Activated gamma-delta T cell treated with Interleukin-2 at 50 U/mL for 16 hours (primary cell): ENCODE measurements around the gene DYSF.

Source experiments
- DNase-seq: peaks from one replicate; pipeline ENCODE4 v3.0.0-alpha.2; 2020

The DYSF gene

DNA sequence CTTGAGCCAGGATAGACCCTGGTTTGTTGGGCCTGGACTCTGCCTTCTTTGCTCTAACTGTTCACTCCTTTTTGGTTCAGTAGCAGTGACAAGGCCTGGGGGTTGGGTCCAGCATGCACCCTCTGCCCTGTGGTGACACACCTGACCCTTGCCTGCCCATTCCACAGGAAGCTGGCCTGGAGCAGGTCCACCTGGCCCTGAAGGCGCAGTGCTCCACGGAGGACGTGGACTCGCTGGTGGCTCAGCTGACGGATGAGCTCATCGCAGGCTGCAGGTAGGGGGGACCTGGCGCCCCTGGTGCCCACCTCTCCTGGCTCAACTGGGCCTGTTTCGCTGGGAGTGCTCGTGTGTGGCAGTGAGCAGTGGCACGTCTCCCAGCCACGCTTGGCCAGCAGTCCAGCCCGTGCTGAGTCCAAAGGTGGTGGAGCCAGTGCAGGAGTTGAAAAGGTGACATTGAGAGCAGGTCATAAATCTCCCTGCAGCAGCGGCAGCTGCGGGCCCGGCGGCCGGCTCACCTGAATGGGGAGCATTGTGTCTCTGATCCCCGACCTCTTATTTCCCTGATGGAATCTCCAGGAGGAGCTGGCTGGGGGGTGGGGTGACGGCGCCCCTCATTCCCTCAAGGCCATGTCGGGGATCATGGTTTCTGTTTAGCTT lies 102.6 kb downstream of the DYSF start:
- DNase-seq = no peak

DNA sequence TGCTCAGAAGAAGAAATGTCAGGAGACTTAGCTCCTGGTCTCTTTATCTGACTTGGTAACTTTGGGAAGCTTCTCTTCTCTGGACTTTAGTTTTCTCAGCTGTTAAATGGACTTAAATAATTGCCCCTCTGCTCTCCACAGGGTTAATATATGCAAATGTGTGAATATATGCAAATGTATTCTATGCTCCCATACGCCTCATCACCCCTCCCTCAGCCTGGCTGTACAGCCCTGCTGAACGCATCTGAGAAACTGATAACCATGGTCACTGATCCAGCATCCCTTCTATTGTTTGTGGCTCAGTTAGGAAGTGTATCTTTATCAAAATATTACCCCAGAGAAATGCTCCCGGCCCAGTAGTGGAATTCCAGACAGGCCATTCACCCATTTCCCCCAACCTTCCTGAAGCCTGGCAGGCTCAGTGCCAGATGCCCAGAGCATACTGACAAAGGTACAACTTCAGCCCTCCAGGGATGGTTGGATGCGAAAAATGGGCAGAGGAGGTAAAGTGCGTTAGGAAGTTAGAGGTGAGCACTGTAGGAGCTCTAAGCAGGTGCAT lies 103.4 kb downstream of the DYSF start:
- DNase-seq = no peak

DNA sequence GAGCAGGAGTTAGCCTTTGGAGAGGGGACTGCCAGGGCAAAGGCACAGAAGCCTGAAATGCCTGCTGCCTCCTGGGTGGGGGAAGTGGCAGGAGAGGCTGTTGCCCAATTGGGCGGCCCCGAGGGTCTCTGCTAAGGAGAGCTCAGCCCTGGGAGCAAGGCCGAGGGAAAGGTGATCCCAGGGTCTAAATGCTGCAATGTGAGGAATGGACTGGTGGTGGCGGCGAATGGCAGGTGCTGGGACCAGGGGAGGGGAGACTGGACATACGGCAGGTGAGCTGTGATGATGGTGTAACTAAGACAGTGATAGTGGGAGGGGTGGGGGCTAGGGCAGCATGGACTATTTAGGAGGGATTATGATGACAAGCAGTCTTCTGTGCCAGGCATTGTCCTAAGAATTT lies 104.0 kb downstream of the DYSF start:
- no peak for DNase-seq

DNA sequence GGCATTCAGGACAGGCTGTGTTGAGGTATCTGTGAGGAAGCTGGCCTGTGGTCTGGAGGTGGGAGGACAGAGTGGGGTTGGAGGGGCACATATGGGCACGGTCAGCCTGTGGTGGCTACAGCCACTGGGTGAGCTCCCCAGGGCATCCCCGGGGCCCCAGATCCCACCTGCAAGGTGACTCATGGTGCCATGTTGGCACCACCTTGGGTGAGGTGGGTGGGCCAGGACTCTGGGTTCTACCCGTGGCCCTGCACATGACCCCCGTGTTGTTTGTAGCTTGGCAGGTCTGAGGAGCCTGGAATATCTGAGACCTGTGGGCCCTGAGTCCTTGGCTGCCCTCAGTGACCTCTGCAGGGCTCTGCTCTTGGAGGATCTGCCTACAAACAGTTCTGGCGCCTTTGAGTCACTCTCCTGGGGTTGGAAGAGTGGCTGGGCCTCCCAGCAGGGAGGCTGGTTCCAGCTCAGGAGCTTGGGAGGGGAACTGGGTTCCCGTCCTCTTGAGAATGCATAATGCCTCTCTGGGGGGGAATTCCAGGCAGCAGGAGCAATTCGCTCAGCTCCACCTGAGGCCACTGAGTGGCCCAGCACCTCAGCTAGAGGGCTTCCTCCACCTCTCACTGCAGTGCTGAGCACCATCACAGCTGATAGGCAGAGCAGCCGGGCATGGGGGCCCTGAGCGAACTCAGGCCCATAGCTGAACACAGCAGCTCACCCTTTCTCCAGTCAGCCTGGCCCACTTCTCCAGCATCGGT lies 105.1 kb downstream of the DYSF start:
- DNase-seq = no peak

DNA sequence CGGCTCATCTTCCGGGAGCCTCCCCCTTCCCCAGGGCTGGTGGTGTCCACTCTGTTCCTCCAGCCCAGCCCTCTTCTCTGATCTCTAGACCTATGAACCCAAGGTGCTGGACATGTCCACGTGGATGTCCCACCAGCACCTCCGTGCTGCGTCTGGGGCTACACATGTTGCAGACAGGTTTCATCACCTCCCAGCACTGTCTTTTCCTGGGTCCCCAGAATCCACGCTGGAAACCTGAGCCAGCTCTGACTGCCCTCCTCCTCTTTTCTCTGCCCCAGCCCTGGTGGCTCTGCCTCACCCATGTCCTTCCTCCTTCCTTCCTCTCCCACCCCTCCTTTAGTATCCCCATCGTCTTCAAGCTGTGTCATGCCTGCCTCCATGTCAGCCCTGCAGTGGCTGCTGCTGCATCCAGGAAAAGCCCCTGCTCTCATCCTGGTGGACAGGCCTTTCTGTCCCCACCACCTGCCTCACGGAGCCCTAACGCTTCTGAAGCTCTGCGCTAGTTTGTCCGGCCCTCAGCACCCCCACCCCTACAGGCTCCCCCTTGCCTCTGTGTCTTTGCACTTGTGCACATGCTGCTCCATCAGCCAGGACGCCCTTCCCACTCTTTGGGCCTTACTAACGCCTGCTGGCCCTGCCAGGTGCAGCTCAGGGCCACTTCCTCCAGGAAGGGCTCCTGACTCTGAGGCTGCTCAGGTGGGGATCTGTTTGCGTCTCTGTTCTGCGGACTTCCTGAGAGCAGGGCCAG lies 105.9 kb downstream of the DYSF start:
- DNase-seq = no peak

DNA sequence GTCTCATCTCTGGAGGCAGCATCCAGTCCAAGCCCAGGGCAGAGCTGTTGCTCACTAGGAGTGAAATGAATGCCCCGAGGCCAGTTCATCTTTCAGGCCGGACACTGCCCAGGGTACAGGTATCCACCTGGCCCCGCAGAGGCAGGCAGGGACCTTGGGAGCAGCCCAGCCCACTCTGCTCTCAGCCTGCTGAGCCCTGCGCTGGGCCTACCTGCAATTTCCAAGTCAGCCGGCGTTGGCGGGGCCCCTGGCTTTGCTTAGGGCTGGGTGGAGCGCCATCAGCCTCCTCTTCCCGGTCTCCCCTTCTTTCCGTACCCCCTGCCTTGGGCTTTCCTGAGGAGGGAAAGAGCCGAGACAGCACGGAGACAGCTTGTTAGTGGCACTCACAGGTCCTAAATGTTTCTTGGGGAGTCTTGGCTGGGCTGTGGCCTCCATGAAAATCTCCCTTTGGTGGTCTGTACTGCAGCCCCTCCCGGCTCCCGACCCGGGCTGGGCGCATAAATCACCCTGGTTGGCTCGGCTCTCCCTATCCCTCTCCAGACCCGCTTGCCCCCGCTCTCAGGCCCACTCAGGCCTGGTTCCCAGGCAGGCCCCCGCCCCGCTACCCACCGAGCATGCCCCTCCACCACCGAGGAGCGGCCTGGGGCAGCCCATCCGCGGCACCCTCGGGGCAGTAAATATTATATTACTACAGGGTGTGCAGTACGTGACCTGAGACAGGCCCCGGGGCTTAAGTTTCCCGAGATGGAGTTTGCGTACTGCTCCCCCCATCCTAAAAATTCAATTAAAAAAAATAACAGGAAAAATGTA lies 106.7 kb downstream of the DYSF start:
- no peak for DNase-seq

DNA sequence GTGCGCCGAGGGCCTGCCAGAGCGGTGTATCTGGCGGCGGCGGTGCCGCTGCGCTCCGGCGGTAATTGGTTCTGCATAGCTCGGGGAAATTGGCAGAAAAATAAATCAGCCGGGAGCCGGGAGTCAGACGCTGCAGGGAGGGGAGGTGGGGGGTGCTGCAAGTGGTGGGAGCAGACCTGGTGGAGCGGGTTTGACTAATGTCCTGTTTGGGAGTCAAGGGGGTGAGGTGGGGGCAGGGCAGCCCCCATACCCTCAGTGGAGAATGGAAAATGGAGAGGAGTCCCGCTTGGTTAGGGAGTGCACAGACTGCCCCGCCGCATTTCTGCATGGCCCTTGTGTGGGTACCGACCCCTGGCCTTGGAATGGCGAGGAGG lies 107.3 kb downstream of the DYSF start:
- DNase-seq = no peak

DNA sequence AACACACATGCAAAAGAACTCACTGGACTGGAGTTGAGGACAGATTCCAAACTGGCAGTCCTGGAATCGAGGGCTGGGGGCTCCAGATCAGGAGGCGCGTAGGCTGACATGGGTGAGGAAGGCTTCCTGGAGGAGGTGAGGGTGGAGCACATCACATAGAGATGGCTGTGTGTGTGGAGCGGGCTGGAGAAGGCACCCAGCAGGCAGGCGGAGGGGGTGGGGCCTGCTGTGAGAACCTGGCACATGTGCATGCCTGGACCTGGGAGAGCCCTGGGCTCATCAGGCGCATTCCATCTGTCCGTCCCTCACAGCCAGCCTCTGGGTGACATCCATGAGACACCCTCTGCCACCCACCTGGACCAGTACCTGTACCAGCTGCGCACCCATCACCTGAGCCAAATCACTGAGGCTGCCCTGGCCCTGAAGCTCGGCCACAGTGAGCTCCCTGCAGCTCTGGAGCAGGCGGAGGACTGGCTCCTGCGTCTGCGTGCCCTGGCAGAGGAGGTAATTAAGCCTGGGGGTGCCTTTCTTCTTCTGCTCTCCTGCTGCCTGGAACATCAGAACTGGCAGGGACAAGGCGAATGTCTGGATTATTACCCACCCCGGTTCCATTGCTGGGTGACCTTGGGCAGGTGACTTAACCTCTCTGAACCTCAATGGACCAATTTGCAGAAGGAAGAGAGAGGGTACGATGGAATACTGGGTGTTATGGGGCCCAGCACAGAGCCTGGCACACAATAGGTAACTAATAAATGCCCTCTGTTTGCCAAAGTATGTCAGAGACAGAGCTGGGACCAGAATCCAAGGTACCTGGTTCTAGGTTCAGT lies 108.3 kb downstream of the DYSF start:
- DNase-seq = no peak

DNA sequence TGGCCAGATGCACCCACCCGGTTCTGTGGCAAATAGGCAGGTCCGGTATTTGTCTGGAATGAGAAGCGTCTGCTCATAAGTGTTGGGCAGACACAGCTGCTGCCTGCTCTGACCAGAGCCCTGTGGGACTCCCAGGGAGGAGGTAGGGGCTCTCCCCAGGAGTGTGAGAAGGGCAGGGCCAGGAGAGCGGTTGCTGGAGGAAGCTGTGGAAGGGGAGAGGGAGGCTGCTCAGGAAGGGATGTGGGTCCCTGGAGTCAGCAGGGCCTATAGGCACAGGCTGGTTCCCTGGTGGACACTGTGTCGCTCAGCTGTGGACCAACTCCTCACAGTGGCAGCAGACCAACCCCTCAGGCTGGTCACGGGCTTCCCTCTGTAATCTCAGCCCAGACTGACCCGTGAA lies 109.2 kb downstream of the DYSF start:
- no peak for DNase-seq

DNA sequence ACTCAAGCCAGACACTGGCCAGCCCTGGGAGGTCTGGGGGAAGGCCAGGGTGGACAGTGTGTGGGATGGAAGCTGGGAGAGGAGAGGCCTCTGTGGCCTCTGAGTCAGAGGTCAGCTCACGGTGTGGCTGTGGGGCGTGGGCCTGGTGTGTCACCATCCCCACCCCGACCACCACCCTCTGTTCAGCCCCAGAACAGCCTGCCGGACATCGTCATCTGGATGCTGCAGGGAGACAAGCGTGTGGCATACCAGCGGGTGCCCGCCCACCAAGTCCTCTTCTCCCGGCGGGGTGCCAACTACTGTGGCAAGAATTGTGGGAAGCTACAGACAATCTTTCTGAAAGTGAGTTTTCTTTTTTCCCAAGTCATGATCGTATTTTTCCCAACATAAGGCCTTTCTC lies 110.5 kb downstream of the DYSF start:
- DNase-seq = no peak

DNA sequence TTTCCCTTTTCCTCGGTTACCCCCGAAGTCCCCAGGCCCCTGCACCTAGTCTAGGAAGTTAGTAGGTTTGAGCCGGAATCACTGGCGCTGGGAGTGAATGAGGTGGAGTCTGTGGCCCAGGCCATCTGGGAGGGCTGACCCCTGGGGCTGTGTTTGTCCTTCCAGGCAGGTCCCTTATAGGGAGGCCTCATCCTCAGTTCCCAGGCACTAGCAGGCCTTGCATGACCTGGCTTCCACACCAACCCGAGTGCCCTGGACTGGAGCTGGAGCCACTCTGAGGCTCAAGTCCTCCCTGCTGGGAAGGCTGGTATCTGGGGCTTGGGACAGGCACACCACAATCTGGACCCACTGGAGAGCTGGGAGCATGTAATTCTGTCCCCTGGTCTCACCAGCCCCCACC lies 111.0 kb downstream of the DYSF start:
- DNase-seq = no peak

DNA sequence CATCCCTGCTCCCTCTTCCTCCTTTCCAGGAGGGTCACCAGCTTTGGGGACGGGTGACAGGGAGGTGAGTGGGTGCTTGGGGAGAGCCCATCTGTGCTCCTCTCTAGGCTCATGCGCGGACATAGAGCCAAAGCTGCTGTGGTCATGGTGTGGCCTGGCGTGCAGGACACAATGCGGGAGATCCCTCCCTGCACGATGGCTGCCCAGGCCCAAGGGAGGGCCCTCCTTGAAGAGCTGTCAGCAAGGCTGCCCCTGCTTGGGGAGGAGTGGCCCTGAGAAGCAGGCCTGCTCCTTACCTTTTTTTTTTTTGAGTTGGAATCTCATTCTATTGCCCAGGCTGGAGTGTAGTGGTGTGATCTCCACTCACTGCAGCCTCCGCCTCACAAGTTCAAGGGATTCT lies 111.4 kb downstream of the DYSF start:
- DNase-seq = no peak

DNA sequence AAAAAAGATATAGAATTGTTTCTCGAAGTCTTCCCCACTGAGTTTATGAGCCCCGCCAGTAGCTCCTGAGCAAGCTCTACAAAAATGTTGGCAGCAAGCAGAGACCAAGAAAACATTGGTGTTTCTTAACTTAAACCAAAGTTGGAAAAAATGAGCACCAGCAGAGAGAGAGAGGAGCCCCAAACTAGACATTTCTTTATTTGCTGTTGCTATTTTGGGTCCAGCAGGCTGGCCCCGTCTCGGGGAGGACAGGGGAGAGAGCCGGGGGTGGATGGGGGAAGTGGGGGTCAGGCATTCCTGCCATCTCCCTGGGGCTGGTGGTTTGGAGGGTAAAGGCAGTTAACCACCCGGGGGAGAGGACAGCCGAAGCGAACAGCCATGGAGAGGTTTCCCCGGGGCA lies 113.0 kb downstream of the DYSF start:
- DNase-seq = no peak

DNA sequence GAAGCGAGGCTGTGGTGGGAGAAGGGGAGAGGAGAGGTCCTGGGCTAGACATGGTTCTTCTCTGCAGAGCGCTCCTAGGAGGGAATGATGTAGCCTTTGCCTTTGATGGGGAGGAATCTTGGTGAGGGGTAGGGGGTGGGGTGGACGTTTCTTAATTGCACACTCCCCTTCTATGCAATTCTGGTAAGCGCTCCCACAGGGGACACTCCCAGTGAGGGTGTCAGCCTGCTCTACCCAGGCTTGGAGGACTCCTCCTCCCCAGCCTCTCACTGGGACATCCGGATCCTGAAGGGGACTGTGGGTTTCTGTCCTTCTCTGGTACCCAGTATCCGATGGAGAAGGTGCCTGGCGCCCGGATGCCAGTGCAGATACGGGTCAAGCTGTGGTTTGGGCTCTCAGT lies 114.3 kb downstream of the DYSF start:
- DNase-seq = no peak

DNA sequence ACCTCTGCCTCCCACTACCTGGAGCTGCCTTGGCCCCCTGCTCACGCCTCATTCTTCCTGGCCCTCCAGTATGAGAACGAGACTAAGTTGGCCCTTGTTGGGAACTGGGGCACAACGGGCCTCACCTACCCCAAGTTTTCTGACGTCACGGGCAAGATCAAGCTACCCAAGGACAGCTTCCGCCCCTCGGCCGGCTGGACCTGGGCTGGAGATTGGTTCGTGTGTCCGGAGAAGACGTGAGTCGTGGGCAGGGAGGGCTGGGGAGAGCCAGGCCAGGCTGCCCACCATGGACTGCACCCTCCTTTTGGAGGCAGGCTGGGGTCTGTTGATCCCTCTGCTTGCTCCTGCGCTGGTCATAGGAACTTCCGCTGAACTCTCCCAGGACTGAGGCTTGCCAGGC lies 114.7 kb downstream of the DYSF start:
- no peak for DNase-seq

DNA sequence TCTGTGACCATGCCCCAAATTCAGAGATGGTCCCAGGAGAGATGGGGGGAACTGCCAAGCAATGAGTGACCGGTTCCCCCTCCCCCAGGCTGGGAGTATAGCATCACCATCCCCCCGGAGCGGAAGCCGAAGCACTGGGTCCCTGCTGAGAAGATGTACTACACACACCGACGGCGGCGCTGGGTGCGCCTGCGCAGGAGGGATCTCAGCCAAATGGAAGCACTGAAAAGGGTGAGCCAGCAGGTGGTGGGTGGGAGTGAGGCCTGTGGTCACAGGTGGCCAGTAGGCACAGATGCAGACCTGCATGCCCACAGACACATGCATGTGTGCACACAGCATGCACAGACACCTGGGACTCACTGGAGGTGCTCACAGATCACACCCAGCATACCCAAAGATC lies 117.2 kb downstream of the DYSF start:
- no peak for DNase-seq

DNA sequence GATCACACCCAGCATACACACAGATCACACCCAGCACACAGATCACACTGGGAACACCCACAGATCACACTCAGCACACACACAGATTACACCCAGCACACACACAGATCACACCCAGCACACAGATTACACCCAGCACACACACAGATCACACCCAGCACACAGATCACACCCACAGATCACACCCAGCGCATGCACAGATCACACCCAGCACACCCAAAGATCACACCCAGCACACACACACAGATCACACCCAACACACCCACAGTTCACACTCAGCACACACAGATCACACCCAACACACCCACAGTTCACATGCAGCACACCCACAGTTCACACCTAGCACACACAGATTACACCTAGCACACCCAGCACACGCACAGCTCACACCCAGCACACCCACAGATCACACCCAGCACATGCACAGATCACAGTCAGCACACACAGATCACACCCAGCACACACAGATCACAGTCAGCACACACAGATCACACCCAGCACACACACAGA lies 117.6 kb downstream of the DYSF start:
- no peak for DNase-seq

DNA sequence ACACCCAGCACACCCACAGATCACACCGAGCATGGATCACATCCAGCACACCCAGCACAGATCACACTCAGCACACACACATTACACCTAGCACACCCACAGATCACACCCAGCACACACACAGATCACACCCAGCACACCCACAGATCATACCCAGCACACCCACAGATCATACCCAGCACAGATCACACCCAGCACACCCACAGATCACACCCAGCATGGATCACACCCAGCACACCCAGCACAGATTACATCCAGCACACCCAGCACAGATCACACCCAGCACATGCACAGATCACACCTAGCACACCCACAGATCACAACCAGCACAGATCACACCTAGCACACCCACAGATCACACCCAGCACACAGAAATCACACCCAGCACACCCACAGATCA lies 118.6 kb downstream of the DYSF start:
- DNase-seq = no peak

DNA sequence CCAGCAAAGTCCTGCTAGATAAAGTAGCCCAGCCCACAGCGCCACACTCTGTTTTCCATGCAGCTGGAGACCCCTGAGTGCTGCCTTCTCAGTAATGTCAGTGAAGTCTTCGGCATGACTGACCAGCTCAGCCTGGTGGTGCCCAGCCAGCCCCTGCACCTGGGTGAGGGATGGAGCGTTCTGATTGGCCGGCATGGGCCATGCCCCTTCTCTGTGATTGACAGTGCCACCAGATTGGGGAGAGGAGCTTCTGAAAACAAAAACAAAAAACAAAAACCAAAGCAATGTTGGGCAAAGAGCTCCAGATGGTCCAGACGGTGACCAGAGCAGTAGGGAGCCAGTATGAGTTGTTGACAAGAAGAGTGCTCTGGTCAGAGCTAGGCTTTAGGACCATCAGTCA lies 122.6 kb downstream of the DYSF start:
- no peak for DNase-seq

DNA sequence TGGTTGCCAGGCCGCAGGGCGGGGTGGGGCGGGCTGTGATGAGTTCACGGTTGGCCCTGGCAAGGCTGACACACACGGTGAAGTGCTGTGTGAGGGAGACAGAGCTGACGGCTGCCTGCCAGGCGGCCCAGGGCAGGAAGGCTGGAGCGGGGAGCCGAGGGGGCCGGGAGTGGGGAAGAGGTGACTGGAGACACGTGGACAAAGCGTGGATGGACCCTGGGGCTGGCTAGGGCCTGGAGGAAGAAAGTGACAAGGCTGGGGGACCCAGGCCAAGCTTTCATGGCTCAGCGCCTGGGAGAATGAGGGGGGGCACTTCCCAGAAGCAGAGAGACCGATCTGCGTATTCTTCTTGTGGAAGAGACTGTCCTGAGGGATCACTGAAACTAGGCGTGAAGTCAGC lies 123.2 kb downstream of the DYSF start:
- DNase-seq = no peak

DNA sequence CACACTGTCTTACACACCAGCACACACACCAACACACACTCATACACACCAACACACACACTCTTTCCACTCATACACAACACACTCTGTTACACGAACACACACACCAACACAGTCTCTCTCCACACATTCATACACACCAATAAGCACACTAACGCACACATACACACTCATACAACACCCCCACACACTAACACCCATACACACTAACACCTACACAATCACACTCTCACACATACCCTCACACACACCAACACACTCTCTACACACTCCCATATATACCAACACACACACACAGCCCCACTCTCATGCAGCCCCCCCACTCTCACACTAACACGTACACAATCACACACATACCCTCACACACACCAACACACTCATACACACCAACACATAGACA lies 123.8 kb downstream of the DYSF start:
- no peak for DNase-seq

DNA sequence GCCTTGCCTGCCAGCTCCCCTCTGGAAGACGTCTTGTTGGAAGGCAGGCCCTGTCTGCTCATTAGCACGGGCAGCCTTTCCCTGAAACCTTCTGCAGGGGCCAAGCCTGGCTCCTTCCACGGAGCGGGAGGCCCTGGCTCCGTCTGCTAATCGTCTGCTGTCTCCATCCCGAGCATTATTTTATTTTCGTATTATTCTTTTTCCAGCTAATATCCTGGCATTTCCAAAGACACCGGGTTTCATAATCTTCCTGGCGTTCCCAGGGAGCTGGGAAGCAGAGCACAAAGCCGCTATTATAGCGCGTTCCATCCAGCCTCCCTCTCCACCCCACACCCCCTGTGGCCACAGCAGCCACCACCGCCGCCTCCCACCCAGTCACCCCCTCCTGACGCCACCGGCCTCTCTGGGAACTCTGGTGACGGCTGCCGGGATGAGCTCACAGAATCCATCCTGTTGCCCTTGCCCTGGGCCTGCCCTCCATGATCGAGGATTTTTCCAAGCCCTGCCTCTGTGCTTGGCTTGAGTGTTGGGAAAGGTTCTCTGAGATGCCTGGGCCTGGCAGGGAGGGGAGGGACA lies 125.5 kb downstream of the DYSF start:
- DNase-seq = no peak
